ENCODE data around the gene ARL10.

DNA sequence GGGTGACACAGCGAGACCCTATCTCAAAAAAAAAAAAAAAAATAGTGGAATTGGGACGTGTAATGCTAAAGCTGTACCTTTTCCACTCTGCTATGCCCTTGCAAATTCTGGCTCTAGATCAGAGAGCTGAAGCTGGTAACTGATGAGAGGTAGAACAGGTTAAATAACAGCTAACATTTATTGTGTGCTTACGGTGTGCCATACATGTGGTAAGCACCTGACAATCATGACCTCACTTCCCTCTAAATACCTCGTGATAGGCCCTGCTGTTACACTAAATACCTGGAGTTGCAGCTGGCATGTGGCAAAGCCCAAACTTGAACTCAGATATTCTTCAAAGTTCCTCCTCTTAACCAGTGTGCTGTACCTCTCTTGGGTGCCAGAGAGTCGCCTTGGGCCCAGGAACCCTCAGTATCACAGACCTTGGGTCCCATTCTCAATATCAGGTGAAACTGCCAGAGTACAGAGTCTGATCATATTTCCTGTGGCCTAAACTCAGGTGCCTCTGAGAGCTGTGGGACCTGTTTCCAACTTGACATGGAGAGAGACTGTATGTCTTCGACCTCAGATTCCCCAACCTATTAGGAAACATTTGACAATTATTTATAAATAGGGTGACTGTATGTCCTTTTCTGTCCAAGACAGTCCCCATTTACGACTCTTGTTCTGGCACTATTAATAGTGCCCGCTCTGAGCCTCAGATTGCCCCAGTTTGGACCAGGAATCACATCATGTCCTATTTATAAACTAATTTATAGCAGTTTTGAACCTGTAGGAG, 4.8 kb downstream of the ARL10 start:
- TF ChIP-seq CTCF (IDR thresholded peaks at IDR 0.05) (no peak), EP300 (IDR thresholded peaks at IDR 0.05) (no peak), POLR2A (IDR thresholded peaks at IDR 0.05) (no peak), POLR2AphosphoS5 (IDR thresholded peaks at IDR 0.05) (no peak)
